RWPE2 (cell line): ENCODE results near the gene STX11.

Source experiments
- ATAC-seq: fragments of 200-7000 bp; cut with Tn5 transposase; 3 replicates; pipeline ENCODE4 v1.9.1; 2021; ENCODE audit warnings: low read depth
- DNase-seq: peaks from one replicate; pipeline ENCODE4 v3.0.0-alpha.2; 2020; ENCODE audit warnings: low spot score
- H3K27ac ChIP-seq: fragments of 450-650 bp; 2 replicates; pipeline ENCODE4 v1.5.1; 2017; ENCODE audit warnings: mild to moderate bottlenecking; ENCODE audit not compliant: poor library complexity, severe bottlenecking
- H3K27me3 ChIP-seq: fragments of 250-450 bp; sonication (Bioruptor Pico); 2 replicates; pipeline ENCODE4 v1.5.1; 2021; ENCODE audit warnings: mild to moderate bottlenecking, moderate library complexity; ENCODE audit not compliant: insufficient read depth, poor library complexity, severe bottlenecking
- H3K36me3 ChIP-seq: fragments of 250-450 bp; sonication (Bioruptor Pico); 2 replicates; pipeline ENCODE4 v1.5.1; 2020; ENCODE audit warnings: low read depth, mild to moderate bottlenecking, moderate library complexity
- H3K4me1 ChIP-seq: fragments of 250-450 bp; sonication (Bioruptor Pico); 2 replicates; pipeline ENCODE4 v1.5.1; 2021; ENCODE audit warnings: mild to moderate bottlenecking, moderate library complexity; ENCODE audit not compliant: insufficient read depth, poor library complexity, severe bottlenecking
- H3K4me3 ChIP-seq: fragments of 250-450 bp; sonication (Bioruptor Pico); 2 replicates; pipeline ENCODE4 v1.5.1; 2021; ENCODE audit warnings: mild to moderate bottlenecking, moderate library complexity; ENCODE audit not compliant: severe bottlenecking
- H3K9me3 ChIP-seq: fragments of 250-450 bp; sonication (Bioruptor Pico); 2 replicates; pipeline ENCODE4 v1.5.1; 2021; ENCODE audit warnings: mild to moderate bottlenecking, moderate library complexity; ENCODE audit not compliant: severe bottlenecking
- CTCF ChIP-seq: fragments of 450-650 bp; IDR thresholded peaks from one replicate; pipeline ENCODE4 v1.5.1; 2017; ENCODE audit warnings: mild to moderate bottlenecking, moderate library complexity; ENCODE audit not compliant: poor library complexity, severe bottlenecking

The STX11 gene

GRCh38 chr6:144185133-144185836, 35.0 kb downstream of the STX11 start:
- Histone ChIP-seq H3K4me3 (no peak overlapping the region), H3K4me1 (peaks cover under 1% of the 10 kb centered on the region), H3K9me3 (no peaks in the 10 kb centered on the region), H3K27me3 (no peaks in the 10 kb centered on the region), H3K36me3 (no peaks in the 10 kb centered on the region), H3K27ac (no peak overlapping the region)
- TF ChIP-seq CTCF, result no peak
- ATAC-seq (no peak), DNase-seq (no peak)

GRCh38 chr6:144186817-144187625, 36.7 kb downstream of the STX11 start:
- H3K9me3 ChIP-seq, result no peaks in the 10 kb centered on the region
- H3K4me3 ChIP-seq, result no peak overlapping the region
- DNase-seq (no peak), ATAC-seq (no peak)
- no peaks in the 10 kb centered on the region for H3K27me3 ChIP-seq
- no peaks in the 10 kb centered on the region for H3K36me3 ChIP-seq
- no peak overlapping the region for H3K27ac ChIP-seq
- no peak for TF ChIP-seq CTCF
- H3K4me1 ChIP-seq, result peaks cover 7% of the 10 kb centered on the region

- ATAC-seq, result no peak
- DNase-seq, result no peak
- Histone ChIP-seq H3K27ac (no peak overlapping the region), H3K27me3 (no peaks in the 10 kb centered on the region), H3K4me3 (no peak overlapping the region), H3K36me3 (no peaks in the 10 kb centered on the region), H3K4me1 (peaks cover 7% of the 10 kb centered on the region), H3K9me3 (no peaks in the 10 kb centered on the region)
- TF ChIP-seq CTCF, result no peak
These were observed 39.0 kb downstream of the STX11 start for GRCh38 chr6:144189351-144189750.

- Histone ChIP-seq H3K27me3 (no peaks in the 10 kb centered on the region), H3K27ac (no peak overlapping the region)
- ATAC-seq, result no peak
These were observed 39.8 kb downstream of the STX11 start for GRCh38 chr6:144190080-144190479.

More at GRCh38 chr6:144190080-144190479, 39.8 kb downstream of the STX11 start:
- Histone ChIP-seq H3K36me3 (no peaks in the 10 kb centered on the region), H3K4me3 (no peak overlapping the region), H3K4me1 (peaks cover 7% of the 10 kb centered on the region), H3K9me3 (no peaks in the 10 kb centered on the region)
- TF ChIP-seq CTCF, result no peak
- DNase-seq, result no peak
